ENCODE measurements around the gene UBA52. TPM values are rescaled to one million over a fixed set of nuclear protein-coding genes. Genes with fewer than 3 reads are reported as not detected.
A peak's percentile ranks its signal among the peaks of the same experiment; 100 is the strongest.

UBA52 gene
- total and polyA plus RNA-seq, 2 of the 13 experiments (the other 11 are each of a cell fraction or from before 2014, with no cell fraction given), result 959 to 1,782 TPM

DNA sequence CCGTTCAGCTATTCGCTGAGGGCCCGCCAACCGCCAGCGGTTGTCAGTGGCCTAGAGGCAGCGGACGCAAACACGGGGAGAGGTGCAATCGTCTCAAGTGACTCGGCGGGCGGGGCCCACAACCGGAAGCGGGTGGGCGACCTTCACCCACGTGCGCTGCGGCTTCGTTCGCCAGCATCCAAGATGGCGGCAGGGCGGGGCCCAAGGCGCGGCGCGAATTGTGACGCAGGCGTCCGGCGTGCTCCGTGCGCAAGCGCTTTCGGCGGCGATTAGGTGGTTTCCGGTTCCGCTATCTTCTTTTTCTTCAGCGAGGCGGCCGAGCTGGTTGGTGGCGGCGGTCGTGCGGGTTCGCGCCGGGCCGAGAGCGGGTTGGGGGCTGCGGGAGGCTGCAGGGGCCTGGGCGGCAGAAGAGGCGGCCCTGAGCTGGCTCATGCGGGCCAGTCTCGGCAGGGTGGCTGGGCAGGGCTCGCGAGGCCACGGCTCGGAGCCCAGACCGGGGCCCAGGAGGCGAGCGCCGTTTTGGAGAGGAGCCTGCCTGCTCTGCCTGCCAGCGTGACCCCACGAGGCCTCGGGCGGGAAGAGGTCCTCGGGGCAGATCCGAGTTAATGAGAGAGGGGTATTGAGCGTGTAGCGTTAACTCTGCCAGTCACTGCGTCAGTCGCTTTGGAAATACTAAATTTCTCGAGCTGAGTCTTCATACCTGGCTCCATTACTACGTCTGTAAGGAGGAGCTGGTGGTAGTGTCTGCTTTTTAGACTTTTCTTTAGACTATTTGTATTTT lies at the start of gene UBA52 (continued):
- TF ChIP-seq ZNF557 (CRISPR knock-in tag; IDR thresholded peaks at IDR 0.05) (peak; percentile 67; the same call in 1 of the 2 replicates), ZKSCAN1 (IDR thresholded peaks at IDR 0.05; ENCODE audit: low read length) (no peak), HNRNPH1 (optimal IDR thresholded peaks at IDR 0.05; ENCODE audit: low read depth, low read length) (no peak), ZNF350 (CRISPR knock-in tag; IDR thresholded peaks at IDR 0.05; ENCODE audit: borderline replicate concordance, low read depth) (peak; percentile 84; the same call in 1 of the 2 replicates), ZNF121 (CRISPR knock-in tag; IDR thresholded peaks at IDR 0.05) (0 out of 2 replicates have a peak, but pooled peaks have one; percentile 43), ZMYM2 (CRISPR knock-in tag; IDR thresholded peaks at IDR 0.05) (peak; percentile 44; the same call in 1 of the 2 replicates), ZNF552 (CRISPR knock-in tag; IDR thresholded peaks at IDR 0.05; ENCODE audit: borderline replicate concordance) (peak; percentile 78; the same call in 1 of the 2 replicates), ZNF136 (CRISPR knock-in tag; IDR thresholded peaks at IDR 0.05; ENCODE audit: low read depth) (no peak), KLF9 (CRISPR knock-in tag; IDR thresholded peaks at IDR 0.05; ENCODE audit: low read depth) (0 out of 2 replicates have a peak, but pooled peaks have one; percentile 59), MTF1 (CRISPR knock-in tag; IDR thresholded peaks at IDR 0.05) (no peak; the same call in 1 of the 2 replicates), ZSCAN22 (CRISPR knock-in tag; IDR thresholded peaks at IDR 0.05) (no peak), FOSL1 (CRISPR knock-in tag; IDR thresholded peaks at IDR 0.05; ENCODE audit: borderline replicate concordance) (no peak), ZEB1 (IDR thresholded peaks at IDR 0.05; ENCODE audit: insufficient replicate concordance, low read depth) (no peak), SMAD1 (CRISPR knock-in tag; IDR thresholded peaks at IDR 0.05; ENCODE audit: borderline replicate concordance, low read depth) (peak; percentile 78; the same call in 1 of the 2 replicates), PAF1 (CRISPR knock-in tag; IDR thresholded peaks at IDR 0.05) (0 out of 2 replicates have a peak, but pooled peaks have one; percentile 55), TCF12 (IDR thresholded peaks at IDR 0.05) (no peak), TCF12 (CRISPR knock-in tag; IDR thresholded peaks at IDR 0.05) (peak; percentile 86), KLF15 (CRISPR knock-in tag; IDR thresholded peaks at IDR 0.05; ENCODE audit: borderline replicate concordance) (peak; percentile 67; the same call in 1 of the 2 replicates), ZNF569 (CRISPR knock-in tag; IDR thresholded peaks at IDR 0.05; ENCODE audit: borderline replicate concordance) (peak; percentile 62; the same call in 1 of the 2 replicates)
- TF ChIP-seq, protein P1, sequence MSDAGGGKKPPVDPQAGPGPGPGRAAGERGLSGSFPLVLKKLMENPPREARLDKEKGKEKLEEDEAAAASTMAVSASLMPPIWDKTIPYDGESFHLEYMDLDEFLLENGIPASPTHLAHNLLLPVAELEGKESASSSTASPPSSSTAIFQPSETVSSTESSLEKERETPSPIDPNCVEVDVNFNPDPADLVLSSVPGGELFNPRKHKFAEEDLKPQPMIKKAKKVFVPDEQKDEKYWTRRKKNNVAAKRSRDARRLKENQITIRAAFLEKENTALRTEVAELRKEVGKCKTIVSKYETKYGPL (CRISPR knock-in tag; IDR thresholded peaks at IDR 0.05), result no peak
- TF ChIP-seq, protein P2, sequence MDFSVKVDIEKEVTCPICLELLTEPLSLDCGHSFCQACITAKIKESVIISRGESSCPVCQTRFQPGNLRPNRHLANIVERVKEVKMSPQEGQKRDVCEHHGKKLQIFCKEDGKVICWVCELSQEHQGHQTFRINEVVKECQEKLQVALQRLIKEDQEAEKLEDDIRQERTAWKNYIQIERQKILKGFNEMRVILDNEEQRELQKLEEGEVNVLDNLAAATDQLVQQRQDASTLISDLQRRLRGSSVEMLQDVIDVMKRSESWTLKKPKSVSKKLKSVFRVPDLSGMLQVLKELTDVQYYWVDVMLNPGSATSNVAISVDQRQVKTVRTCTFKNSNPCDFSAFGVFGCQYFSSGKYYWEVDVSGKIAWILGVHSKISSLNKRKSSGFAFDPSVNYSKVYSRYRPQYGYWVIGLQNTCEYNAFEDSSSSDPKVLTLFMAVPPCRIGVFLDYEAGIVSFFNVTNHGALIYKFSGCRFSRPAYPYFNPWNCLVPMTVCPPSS (IDR thresholded peaks at IDR 0.05), result no peak
- TF ChIP-seq, protein P3, sequence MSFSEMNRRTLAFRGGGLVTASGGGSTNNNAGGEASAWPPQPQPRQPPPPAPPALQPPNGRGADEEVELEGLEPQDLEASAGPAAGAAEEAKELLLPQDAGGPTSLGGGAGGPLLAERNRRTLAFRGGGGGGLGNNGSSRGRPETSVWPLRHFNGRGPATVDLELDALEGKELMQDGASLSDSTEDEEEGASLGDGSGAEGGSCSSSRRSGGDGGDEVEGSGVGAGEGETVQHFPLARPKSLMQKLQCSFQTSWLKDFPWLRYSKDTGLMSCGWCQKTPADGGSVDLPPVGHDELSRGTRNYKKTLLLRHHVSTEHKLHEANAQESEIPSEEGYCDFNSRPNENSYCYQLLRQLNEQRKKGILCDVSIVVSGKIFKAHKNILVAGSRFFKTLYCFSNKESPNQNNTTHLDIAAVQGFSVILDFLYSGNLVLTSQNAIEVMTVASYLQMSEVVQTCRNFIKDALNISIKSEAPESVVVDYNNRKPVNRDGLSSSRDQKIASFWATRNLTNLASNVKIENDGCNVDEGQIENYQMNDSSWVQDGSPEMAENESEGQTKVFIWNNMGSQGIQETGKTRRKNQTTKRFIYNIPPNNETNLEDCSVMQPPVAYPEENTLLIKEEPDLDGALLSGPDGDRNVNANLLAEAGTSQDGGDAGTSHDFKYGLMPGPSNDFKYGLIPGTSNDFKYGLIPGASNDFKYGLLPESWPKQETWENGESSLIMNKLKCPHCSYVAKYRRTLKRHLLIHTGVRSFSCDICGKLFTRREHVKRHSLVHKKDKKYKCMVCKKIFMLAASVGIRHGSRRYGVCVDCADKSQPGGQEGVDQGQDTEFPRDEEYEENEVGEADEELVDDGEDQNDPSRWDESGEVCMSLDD (CRISPR knock-in tag; IDR thresholded peaks at IDR 0.05; ENCODE audit: borderline replicate concordance), result no peak
- TF ChIP-seq, protein P4, sequence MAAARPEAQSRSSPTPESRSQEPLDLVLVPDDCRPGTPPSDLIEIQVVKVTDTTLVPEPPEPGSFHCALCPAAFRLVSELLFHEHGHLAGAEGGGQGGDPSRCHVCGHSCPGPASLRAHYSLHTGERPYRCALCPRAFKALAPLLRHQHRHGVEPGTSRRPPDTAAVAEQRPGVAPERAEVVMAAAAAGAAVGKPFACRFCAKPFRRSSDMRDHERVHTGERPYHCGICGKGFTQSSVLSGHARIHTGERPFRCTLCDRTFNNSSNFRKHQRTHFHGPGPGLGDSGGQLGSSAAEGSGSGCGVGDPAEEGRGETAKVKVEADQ (CRISPR knock-in tag; IDR thresholded peaks at IDR 0.05; ENCODE audit: borderline replicate concordance), result peak; percentile 91
